Heart right ventricle (tissue), 16 donors: ENCODE measurements around the gene ORMDL3. TPM values are rescaled to one million over a fixed set of nuclear protein-coding genes. Genes with fewer than 3 reads are reported as not detected.
A peak's percentile ranks its signal among the peaks of the same experiment; 100 is the strongest.

ENCODE experiments used
- ATAC-seq, 8 donors: fragments of 200-7000 bp; cut with Tn5 transposase; one replicate each; pipeline ENCODE4 v1.9.1; 2020; ENCODE audit warnings: mild to moderate bottlenecking in 8 of 8, moderate library complexity in 8 of 8, moderate number of reproducible peaks in 1 of 8
- DNase-seq, 2 donors: peaks; one replicate each; pipeline ENCODE4 v3.0.0-alpha.2; 2020
- H3K27ac ChIP-seq, 10 donors: fragments of 200-600 bp; sonication (generic) in 2 of 10; one replicate each; pipeline versions ENCODE4 v1.5.0 to v1.8.0; 2020 to 2022; ENCODE audit warnings: mild to moderate bottlenecking in 3 of 10
- H3K27me3 ChIP-seq, 7 donors: fragments of 200-600 bp; one replicate each; pipeline ENCODE4 v1.8.0; 2021 to 2022; ENCODE audit warnings: mild to moderate bottlenecking in 2 of 7
- H3K36me3 ChIP-seq, 9 donors: fragments of 200-600 bp; sonication (generic) in 1 of 9; one replicate each; pipeline versions ENCODE4 v1.5.0 to v1.8.0; 2020 to 2022; ENCODE audit warnings: mild to moderate bottlenecking in 2 of 9
- H3K4me1 ChIP-seq, 9 donors: fragments of 200-600 bp; sonication (generic) in 1 of 9; one replicate each; pipeline versions ENCODE4 v1.5.0 to v1.8.0; 2020 to 2022; ENCODE audit warnings: mild to moderate bottlenecking in 4 of 9
- H3K4me3 ChIP-seq, 10 donors: fragments of 200-600 bp; sonication (generic) in 2 of 10; one replicate each; pipeline versions ENCODE4 v1.5.0 to v1.8.0; 2020 to 2022; ENCODE audit warnings: mild to moderate bottlenecking in 7 of 10, moderate library complexity in 2 of 10
- H3K9me3 ChIP-seq, 11 donors: fragments of 200-600 bp in 10 of 11; sonication (generic) in 2 of 11; one replicate each; pipeline versions ENCODE4 v1.5.0 to v1.8.0; 2013 to 2022; ENCODE audit warnings: mild to moderate bottlenecking in 2 of 11, control low read depth in 1 of 11, moderate library complexity in 1 of 11
- WGBS, 2 donors: extraction: QIAGEN DNeasy Blood & Tissue Kit; methylation state at CpG; one replicate each; pipeline ENCODE4 v1.1.7; 2013; ENCODE audit warnings: inconsistent platforms in 1 of 2; 5-methylcytosine and 5-hydroxymethylcytosine counted together
- intact Hi-C, 10 donors: fragments of 100-400 bp; cut with DNase I; formaldehyde crosslinking; loops; one replicate each; pipeline versions ENCODE4 v1.11.1 to v1.14.2; 2022
- polyA plus RNA-seq, 2 donors: library from polyadenylated mRNA; stranded (reverse); fragments of 200-250 nt; gene quantifications; one replicate each; pipeline ENCODE4 v1.2.3, GENCODE V29; 2013
- total RNA-seq, 10 donors: library from RNA; stranded (reverse); fragmentation: NEBNext Ultra II Directional in 3 of 10; extraction: Animal tissue kit (Norgen Biotek cat#: 25700) in 3 of 10; gene quantifications; one replicate each; pipeline versions ENCODE4 v1.2.1 to v1.2.4, GENCODE V29; 2021 to 2023
- TF ChIP-seq, protein P1 (sequence below), 9 donors: fragments of 200-600 bp; sonication (generic) in 2 of 9; IDR thresholded peaks; one replicate each; pipeline versions ENCODE4 v1.5.0 to v1.8.0; 2021 to 2022; ENCODE audit warnings: antibody characterized with exemption in 9 of 9, mild to moderate bottlenecking in 5 of 9, moderate library complexity in 1 of 9
- donor health status: Arrhythmogenic right ventricular cardiomyopathy.
- donor health status: ischemic (EF 13 %, LVEDD 7.1; RV severe dilation, severe dysfunction).
- donor health status: healthy with polysubstance abuse.
- donor health status: DM: no; HTN: yes; CAD: no.
- donor health status: DM: no; HTN: no; CAD: no.
- donor health status: ischemic (EF 25% LVEDD 6.9; RV normal size, moderate dysfunction).
- donor health status: ischemic (EF 25% LVEDD 5.7; RV mildly dilated, moderate dysfunction).
- donor health status: healthy.
- donor health status: DM: yes; HTN: yes; CAD: no.
- donor health status: Ischemic cardiomyopathy.
- donor health status: ischemic (EF 35%, LVEDD 5.7; RV mildly dilated, moderate dysfunction).
- donor health status: nonischemic (EF 11% LVEDD 7.7; RV severe dilation, severe dysfunction).
- donor health status: DM: yes; HTN: yes; CAD: no.
- donor health status: PGD.
- donor health status: ischemic (EF 29% LVEDD 5.4; RV normal size, mild dysfunction).
- donor health status: nonischemic (EF 23%, LVEDD 6.1; RV moderate dilation, normal function).

The ORMDL3 gene
- total and polyA plus RNA-seq, 12 donors, result 33.5 to 94.3 (median 61.0) TPM

DNA sequence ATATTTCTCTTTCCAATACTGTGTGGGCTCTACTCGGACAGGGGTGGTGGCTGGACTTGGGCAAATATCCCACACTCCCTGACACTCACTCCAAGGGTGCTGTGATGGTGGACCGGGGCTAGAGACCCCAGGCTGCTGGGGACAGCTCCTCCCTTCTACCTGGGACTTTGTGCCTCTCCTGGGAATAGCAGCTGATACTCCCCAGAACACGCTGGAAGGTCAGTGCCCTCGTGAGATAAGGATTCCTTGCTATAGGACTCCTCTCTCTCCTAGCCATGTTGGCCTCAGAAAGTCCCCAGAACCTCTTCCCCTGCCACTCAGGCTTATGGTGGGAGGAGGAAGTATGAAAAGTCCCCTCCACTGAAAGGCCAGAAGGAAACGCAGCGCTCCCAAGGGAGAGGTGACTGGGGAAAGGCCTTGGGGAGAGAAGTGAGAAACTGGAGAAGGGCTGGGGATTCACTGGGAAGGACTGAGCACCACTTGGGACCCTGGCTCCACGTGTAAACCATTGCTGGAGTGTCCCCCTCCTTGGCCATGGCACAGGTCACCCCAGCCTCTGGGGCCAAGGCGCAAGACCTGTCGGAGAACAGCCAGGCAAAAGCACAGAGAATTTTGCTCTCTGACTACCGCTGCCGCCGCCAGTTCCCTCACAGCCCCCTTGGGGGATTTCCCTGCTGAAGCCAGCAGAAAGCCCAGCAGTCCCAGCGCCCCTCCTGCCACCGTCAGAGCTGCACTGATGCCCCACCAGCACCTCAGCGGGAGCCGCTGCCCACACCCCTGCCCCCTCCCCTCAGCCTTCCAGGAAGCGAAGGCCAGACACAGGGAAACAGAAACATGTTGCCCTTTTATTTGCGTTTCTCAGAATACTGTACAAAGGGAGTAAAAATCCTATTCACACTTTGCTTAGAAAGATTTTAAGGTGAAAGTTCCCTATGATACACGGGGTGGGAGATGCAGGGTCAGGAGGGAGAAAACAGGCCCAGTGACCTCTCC, 6.9 kb downstream of the ORMDL3 start:
- Histone ChIP-seq H3K4me3 (no peak overlapping the region), H3K4me1 (peaks cover 3 to 48% (median 19%) of the 10 kb centered on the region in 9 donors), H3K27ac (peak overlapping the region in 1 of 10 donors; percentile 0), H3K27me3 (no peaks in the 10 kb centered on the region), H3K36me3 (peaks cover 0 to 56% (median 26%) of the 10 kb centered on the region in 9 donors), H3K9me3 (no peaks in the 10 kb centered on the region)
- DNase-seq, result no peak
- TF ChIP-seq, protein P1, sequence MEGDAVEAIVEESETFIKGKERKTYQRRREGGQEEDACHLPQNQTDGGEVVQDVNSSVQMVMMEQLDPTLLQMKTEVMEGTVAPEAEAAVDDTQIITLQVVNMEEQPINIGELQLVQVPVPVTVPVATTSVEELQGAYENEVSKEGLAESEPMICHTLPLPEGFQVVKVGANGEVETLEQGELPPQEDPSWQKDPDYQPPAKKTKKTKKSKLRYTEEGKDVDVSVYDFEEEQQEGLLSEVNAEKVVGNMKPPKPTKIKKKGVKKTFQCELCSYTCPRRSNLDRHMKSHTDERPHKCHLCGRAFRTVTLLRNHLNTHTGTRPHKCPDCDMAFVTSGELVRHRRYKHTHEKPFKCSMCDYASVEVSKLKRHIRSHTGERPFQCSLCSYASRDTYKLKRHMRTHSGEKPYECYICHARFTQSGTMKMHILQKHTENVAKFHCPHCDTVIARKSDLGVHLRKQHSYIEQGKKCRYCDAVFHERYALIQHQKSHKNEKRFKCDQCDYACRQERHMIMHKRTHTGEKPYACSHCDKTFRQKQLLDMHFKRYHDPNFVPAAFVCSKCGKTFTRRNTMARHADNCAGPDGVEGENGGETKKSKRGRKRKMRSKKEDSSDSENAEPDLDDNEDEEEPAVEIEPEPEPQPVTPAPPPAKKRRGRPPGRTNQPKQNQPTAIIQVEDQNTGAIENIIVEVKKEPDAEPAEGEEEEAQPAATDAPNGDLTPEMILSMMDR (IDR thresholded peaks at IDR 0.05), result no peak
- WGBS, 2 donors, result 73 to 76% methylated on average over 19 of the region's 19 CpGs
- no peak for ATAC-seq
- intact Hi-C loops, result loop anchor here in 2 of 10 donors (5.0 kb wide), 2 partner anchors 37 to 42 kb away; partner anchors contain the start of gene GSDMA (in 1 of the 2)

DNA sequence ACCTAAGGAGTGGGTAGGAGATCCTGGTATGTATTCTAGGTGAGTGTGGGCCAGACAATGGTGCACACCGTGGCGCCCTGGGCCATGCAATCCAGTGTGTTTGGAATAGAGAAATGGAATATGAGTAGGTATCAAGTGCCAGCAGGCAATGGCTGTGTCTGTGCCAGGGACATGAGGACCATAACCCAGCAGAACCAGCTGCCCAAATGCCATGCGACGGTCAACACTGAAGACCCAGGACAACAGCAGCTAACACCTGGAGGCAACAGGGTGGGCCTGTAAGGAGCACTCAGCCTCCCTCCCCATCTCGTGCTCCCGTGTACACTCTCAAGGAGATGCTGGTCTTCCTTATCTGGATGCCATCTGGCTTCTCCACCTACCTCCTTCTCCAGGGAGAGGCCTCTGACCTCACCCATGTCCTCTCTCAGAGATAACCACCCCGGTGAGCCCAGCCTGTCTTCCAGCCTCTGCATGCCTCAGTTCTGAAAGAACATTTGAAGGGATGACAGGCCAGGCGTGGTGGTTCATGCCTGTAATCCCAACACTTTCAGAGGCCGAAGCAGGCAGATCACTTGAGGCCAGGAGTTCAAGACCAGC, 8.2 kb downstream of the ORMDL3 start:
- 94 to 95% methylated on average over 9 of the region's 9 CpGs for WGBS, 2 donors

DNA sequence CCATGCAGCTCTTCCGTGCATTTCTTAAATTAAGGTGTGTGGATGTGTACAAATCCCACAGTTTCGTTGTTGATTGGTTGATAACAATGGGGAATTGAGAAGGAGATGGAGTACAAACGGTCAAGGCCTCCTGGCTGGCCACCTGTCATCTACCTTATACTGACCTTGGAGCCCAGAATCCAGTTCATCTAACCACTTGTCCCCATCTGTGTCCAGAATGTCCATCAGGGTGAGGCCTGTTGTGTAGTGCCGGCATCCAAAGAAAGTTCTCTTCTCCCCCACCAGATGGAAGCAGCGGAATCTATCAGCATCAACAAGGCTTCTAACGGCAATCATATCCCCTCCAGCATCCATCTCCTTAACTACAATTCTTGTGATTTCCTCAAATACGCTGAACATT, 10.5 kb downstream of the ORMDL3 start:
- TF ChIP-seq, protein P1 (IDR thresholded peaks at IDR 0.05), result peak in 2 of 9 donors; percentile 18 to 24
- Histone ChIP-seq H3K9me3 (no peaks in the 10 kb centered on the region), H3K36me3 (peaks cover 0 to 47% (median 11%) of the 10 kb centered on the region in 9 donors), H3K4me3 (no peak overlapping the region), H3K27me3 (no peaks in the 10 kb centered on the region), H3K27ac (no peak overlapping the region), H3K4me1 (peaks cover 0 to 13% (median 0%) of the 10 kb centered on the region in 9 donors)
- intact Hi-C loops, result no loop called here
- DNase-seq, result no peak
- 83 to 86% methylated on average over 7 of the region's 7 CpGs for WGBS, 2 donors
- ATAC-seq, result no peak

More for the DNA sequence above, 8.2 kb downstream of the ORMDL3 start:
- ATAC-seq, result no peak
- Histone ChIP-seq H3K27me3 (no peaks in the 10 kb centered on the region), H3K36me3 (peaks cover 0 to 57% (median 26%) of the 10 kb centered on the region in 9 donors), H3K27ac (no peak overlapping the region), H3K4me3 (no peak overlapping the region), H3K9me3 (no peaks in the 10 kb centered on the region), H3K4me1 (peaks cover 0 to 35% (median 6%) of the 10 kb centered on the region in 9 donors)
- TF ChIP-seq, protein P1 (IDR thresholded peaks at IDR 0.05), result no peak
- intact Hi-C loops, result no loop called here
- DNase-seq, result no peak

DNA sequence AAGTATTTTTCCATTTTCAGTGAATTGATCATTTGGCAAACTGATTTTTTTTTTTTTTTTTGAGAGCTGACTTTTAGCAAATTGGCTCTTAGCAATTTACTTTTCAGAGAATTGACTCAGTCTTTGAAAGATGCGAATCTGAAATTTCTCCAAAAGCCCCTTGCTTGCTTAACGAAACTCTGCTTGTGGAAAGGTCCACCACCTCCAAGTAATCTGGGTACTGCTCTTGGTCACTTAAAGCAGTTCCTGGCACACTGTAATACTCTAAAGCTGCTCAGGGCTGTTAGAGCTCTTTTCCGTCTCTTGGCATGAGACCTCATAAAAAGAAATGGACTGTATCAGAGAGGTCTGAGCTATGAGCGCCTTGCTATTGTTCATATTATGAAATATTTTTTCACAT, 11.8 kb downstream of the ORMDL3 start:
- TF ChIP-seq, protein P1 (IDR thresholded peaks at IDR 0.05), result no peak
- ATAC-seq, result no peak
- Histone ChIP-seq H3K4me1 (peaks cover 0 to 6% (median 0%) of the 10 kb centered on the region in 9 donors), H3K27me3 (no peaks in the 10 kb centered on the region), H3K9me3 (no peaks in the 10 kb centered on the region), H3K27ac (no peak overlapping the region), H3K36me3 (peaks cover 0 to 46% (median 5%) of the 10 kb centered on the region in 9 donors), H3K4me3 (no peak overlapping the region)
- 86 to 93% methylated on average over 4 of the region's 4 CpGs for WGBS, 2 donors
- intact Hi-C loops, result no loop called here
- no peak for DNase-seq
